ENCODE results near the gene C1orf52. TPM values are rescaled to one million over a fixed set of nuclear protein-coding genes. Genes with fewer than 3 reads are reported as not detected.

C1orf52 gene
- 15.8 to 21.7 TPM (median 21.4 TPM) in 5 replicates for total RNA-seq (2022; extraction: Qiagen RNA extraction; ENCODE audit: low read depth)

GRCh38 chr1:85259118-85259911 lies at the start of gene C1orf52:
TSS of gene C1orf52 (minus strand) at chr1:85259662. CDS start at chr1:85259633, 29 bp downstream.

GRCh38 chr1:85276215-85276977 lies 16.9 kb upstream of the C1orf52 start, which contains the start of gene BCL10:
TSS of gene BCL10 (minus strand) at chr1:85276632. CDS start at chr1:85276352, 280 bp downstream.

GRCh38 chr1:85200463-85201339 lies 58.8 kb downstream of the C1orf52 start, which contains the start of gene SYDE2:
TSS of gene SYDE2 (minus strand) at chr1:85201016. CDS start at chr1:85200996, 20 bp downstream.

Other genes with a start within 250 kb of the C1orf52 start
- gene MCOLN3, start 211.2 kb downstream of the C1orf52 start, total RNA-seq (2022; extraction: Qiagen RNA extraction; ENCODE audit: low read depth) = 2.4 to 3.9 TPM (median 3.5 TPM) in 5 replicates
- 0.51 to 1.5 TPM (median 1.1 TPM) in 5 replicates for gene SYDE2, start 58.6 kb downstream of the C1orf52 start, total RNA-seq (2022; extraction: Qiagen RNA extraction; ENCODE audit: low read depth)
- gene BCL10, start 17.0 kb upstream of the C1orf52 start, total RNA-seq (2022; extraction: Qiagen RNA extraction; ENCODE audit: low read depth) = 12.6 to 23.6 TPM (median 13.8 TPM) in 5 replicates
- 4.4 to 8.5 TPM (median 8.0 TPM) in 5 replicates for gene DDAH1, start 205.5 kb upstream of the C1orf52 start, total RNA-seq (2022; extraction: Qiagen RNA extraction; ENCODE audit: low read depth)